Gastrocnemius medialis (tissue), 4 donors: Measurements from ENCODE around the gene PAPOLA. TPM values are rescaled to one million over a fixed set of nuclear protein-coding genes. Genes with fewer than 3 reads are reported as not detected.

Source experiments
- ATAC-seq, 2 donors: fragments of 150-250 bp; one replicate each; pipeline ENCODE4 v1.9.1; 2016
- DNase-seq, 2 donors: peaks; one replicate each; pipeline ENCODE4 v3.0.0-alpha.2; 2019
- H3K27ac ChIP-seq, 4 donors: fragments of 200-600 bp; sonication (generic); 1 replicate in 1 of 4; 2 replicates in 3 of 4; pipeline ENCODE4 v1.5.1; 2016 to 2018; ENCODE audit warnings: mild to moderate bottlenecking in 2 of 4, moderate library complexity in 1 of 4
- H3K27me3 ChIP-seq, 3 donors: fragments of 200-600 bp; sonication (generic) in 2 of 3; 1 replicate in 1 of 3; 2 replicates in 2 of 3; pipeline versions ENCODE4 v1.5.1 to v1.6.0; 2016 to 2019; ENCODE audit warnings: mild to moderate bottlenecking in 1 of 3, moderate library complexity in 1 of 3
- H3K36me3 ChIP-seq, 2 donors: fragments of 200-600 bp; sonication (generic) in 1 of 2; one replicate each; pipeline ENCODE4 v1.5.1; 2017 to 2018
- H3K4me1 ChIP-seq, 2 donors: fragments of 200-600 bp; sonication (generic) in 1 of 2; one replicate each; pipeline ENCODE4 v1.5.1; 2016 to 2017; ENCODE audit warnings: mild to moderate bottlenecking in 2 of 2
- H3K4me3 ChIP-seq, 4 donors: fragments of 200-600 bp; sonication (generic) in 3 of 4; 1 replicate in 1 of 4; 2 replicates in 3 of 4; pipeline ENCODE4 v1.5.1; 2016 to 2019; ENCODE audit warnings: mild to moderate bottlenecking in 2 of 4
- H3K9me3 ChIP-seq, 3 donors: fragments of 200-600 bp; sonication (generic) in 2 of 3; 1 replicate in 1 of 3; 2 replicates in 2 of 3; pipeline ENCODE4 v1.5.1; 2016 to 2019
- POLR2A ChIP-seq, 2 donors: fragments of 450-650 bp; IDR thresholded peaks; one replicate each; pipeline ENCODE4 v1.6.1; 2017; ENCODE audit warnings: antibody characterized with exemption in 2 of 2, mild to moderate bottlenecking in 2 of 2, moderate library complexity in 2 of 2
- in situ Hi-C, 4 donors: fragments of 200-750 bp; cut with MboI; loops; one replicate each; pipeline versions ENCODE4 v1.15.0 to v1.8.0; 2017; ENCODE audit warnings: low sequenced_read_pairs in 4 of 4
- intact Hi-C: fragments of 100-400 bp; cut with DNase I; formaldehyde crosslinking; loops from one replicate; pipeline ENCODE4 v1.15.1; 2023; ENCODE audit warnings: low total_unique reads
- total RNA-seq, 4 donors: library from RNA; depleted of rRNA; stranded (reverse); fragments of >200 nt; gene quantifications; one replicate each; pipeline versions ENCODE4 v1.1.0 to v1.2.3, GENCODE V29; 2016
- TF ChIP-seq, protein P1 (sequence below), 5 experiments: fragments of 450-650 bp in 3 of 5; fragments of 200-600 bp in 2 of 5; sonication (generic) in 2 of 5; IDR thresholded peaks in 4 of 5; conservative IDR thresholded peaks in 1 of 5; 1 replicate in 4 of 5; 2 replicates in 1 of 5; pipeline ENCODE4 v1.5.1; 2016 to 2019; ENCODE audit warnings: antibody characterized with exemption in 5 of 5, mild to moderate bottlenecking in 3 of 5, moderate library complexity in 3 of 5

Gene PAPOLA
- total RNA-seq, 4 donors from 2014 or later = 41.5 to 66.4 (median 50.7) TPM

GRCh38 chr14:96509457-96510090 is 7.4 kb downstream of the PAPOLA start:
- peaks cover 78 to 82% of the 10 kb centered on the region in 2 donors for H3K4me1 ChIP-seq
- H3K27ac ChIP-seq = no peak overlapping the region
- no peaks in the 10 kb centered on the region for H3K36me3 ChIP-seq
- H3K4me3 ChIP-seq = no peak overlapping the region
- TF ChIP-seq, protein P1, sequence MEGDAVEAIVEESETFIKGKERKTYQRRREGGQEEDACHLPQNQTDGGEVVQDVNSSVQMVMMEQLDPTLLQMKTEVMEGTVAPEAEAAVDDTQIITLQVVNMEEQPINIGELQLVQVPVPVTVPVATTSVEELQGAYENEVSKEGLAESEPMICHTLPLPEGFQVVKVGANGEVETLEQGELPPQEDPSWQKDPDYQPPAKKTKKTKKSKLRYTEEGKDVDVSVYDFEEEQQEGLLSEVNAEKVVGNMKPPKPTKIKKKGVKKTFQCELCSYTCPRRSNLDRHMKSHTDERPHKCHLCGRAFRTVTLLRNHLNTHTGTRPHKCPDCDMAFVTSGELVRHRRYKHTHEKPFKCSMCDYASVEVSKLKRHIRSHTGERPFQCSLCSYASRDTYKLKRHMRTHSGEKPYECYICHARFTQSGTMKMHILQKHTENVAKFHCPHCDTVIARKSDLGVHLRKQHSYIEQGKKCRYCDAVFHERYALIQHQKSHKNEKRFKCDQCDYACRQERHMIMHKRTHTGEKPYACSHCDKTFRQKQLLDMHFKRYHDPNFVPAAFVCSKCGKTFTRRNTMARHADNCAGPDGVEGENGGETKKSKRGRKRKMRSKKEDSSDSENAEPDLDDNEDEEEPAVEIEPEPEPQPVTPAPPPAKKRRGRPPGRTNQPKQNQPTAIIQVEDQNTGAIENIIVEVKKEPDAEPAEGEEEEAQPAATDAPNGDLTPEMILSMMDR (IDR thresholded peaks at IDR 0.05 in 4 of 5, conservative IDR thresholded peaks at IDR 0.05 in 1 of 5) = no peak
- TF ChIP-seq POLR2A (IDR thresholded peaks at IDR 0.05) = no peak
- no peaks in the 10 kb centered on the region for H3K27me3 ChIP-seq
- in situ Hi-C loops = no loop called here
- no peaks in the 10 kb centered on the region for H3K9me3 ChIP-seq
- ATAC-seq (no peak), DNase-seq (no peak)
- intact Hi-C loops = no loop called here

DNA sequence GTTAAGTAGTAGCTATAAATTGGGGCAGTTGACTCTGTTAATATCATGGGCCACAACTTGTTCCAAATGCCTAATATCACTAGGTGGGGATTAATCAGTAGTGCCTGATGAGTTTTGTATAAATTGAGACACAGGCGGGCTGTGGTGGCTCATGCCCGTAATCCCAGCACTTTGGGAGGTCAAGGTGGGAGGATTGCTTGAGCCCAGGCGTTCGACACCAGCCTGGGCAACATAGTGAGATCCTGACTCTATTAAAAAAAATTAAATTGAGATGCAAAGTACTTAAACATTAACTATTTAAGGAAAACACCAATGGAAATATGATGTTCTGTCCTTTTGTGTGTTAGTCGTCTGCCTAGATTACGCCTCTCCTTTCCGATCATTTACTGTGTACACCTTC is 9.0 kb downstream of the PAPOLA start:
- intact Hi-C loops = no loop called here

GRCh38 chr14:96511667-96512066 is 9.5 kb downstream of the PAPOLA start:
- no peak for DNase-seq
- ATAC-seq = no peak
- TF ChIP-seq, protein P1 (IDR thresholded peaks at IDR 0.05 in 4 of 5, conservative IDR thresholded peaks at IDR 0.05 in 1 of 5) = no peak
- TF ChIP-seq POLR2A (IDR thresholded peaks at IDR 0.05) = no peak
- Histone ChIP-seq H3K9me3 (no peaks in the 10 kb centered on the region), H3K4me1 (peaks cover 69 to 79% of the 10 kb centered on the region in 2 donors), H3K36me3 (no peaks in the 10 kb centered on the region), H3K27ac (no peak overlapping the region), H3K27me3 (no peaks in the 10 kb centered on the region), H3K4me3 (no peak overlapping the region)
- in situ Hi-C loops (no loop called here), intact Hi-C loops (no loop called here)

More for the DNA sequence above, 9.0 kb downstream of the PAPOLA start:
- no peak for DNase-seq
- in situ Hi-C loops = no loop called here
- Histone ChIP-seq H3K36me3 (no peaks in the 10 kb centered on the region), H3K27me3 (no peaks in the 10 kb centered on the region), H3K27ac (no peak overlapping the region), H3K9me3 (no peaks in the 10 kb centered on the region), H3K4me1 (peaks cover 72 to 81% of the 10 kb centered on the region in 2 donors), H3K4me3 (no peak overlapping the region)
- TF ChIP-seq, protein P1 (IDR thresholded peaks at IDR 0.05 in 4 of 5, conservative IDR thresholded peaks at IDR 0.05 in 1 of 5) = no peak
- TF ChIP-seq POLR2A (IDR thresholded peaks at IDR 0.05) = no peak
- ATAC-seq = no peak

GRCh38 chr14:96512122-96512521 is 9.9 kb downstream of the PAPOLA start:
- Histone ChIP-seq H3K4me3 (no peak overlapping the region), H3K27ac (no peak overlapping the region), H3K9me3 (no peaks in the 10 kb centered on the region), H3K36me3 (no peaks in the 10 kb centered on the region), H3K4me1 (peaks cover 69 to 77% of the 10 kb centered on the region in 2 donors), H3K27me3 (no peaks in the 10 kb centered on the region)
- intact Hi-C loops (no loop called here), in situ Hi-C loops (no loop called here)
- DNase-seq (no peak), ATAC-seq (no peak)
- TF ChIP-seq POLR2A (IDR thresholded peaks at IDR 0.05) = no peak
- TF ChIP-seq, protein P1 (IDR thresholded peaks at IDR 0.05 in 4 of 5, conservative IDR thresholded peaks at IDR 0.05 in 1 of 5) = no peak
